G401 (cell line): ENCODE data around the gene EPOP. TPM values are rescaled to one million over a fixed set of nuclear protein-coding genes. Genes with fewer than 3 reads are reported as not detected.

ENCODE experiments used
- DNase-seq: peaks from one replicate; pipeline ENCODE4 v3.0.0-alpha.2; 2015; ENCODE audit warnings: low spot score
- in situ Hi-C: cut with HindIII; loops from 2 replicates; pipeline ENCODE4 v1.10.0; 2016; ENCODE audit warnings: low sequenced_read_pairs, mixed read lengths
- total RNA-seq: library from RNA; depleted of rRNA; stranded (reverse); fragments of >200 nt; shearing (Covaris generic); gene quantifications from 2 replicates; pipeline ENCODE4 v1.2.3, GENCODE V29; 2014

EPOP gene
- total RNA-seq, 1 experiment from 2014 or later: 46.5 TPM

DNA sequence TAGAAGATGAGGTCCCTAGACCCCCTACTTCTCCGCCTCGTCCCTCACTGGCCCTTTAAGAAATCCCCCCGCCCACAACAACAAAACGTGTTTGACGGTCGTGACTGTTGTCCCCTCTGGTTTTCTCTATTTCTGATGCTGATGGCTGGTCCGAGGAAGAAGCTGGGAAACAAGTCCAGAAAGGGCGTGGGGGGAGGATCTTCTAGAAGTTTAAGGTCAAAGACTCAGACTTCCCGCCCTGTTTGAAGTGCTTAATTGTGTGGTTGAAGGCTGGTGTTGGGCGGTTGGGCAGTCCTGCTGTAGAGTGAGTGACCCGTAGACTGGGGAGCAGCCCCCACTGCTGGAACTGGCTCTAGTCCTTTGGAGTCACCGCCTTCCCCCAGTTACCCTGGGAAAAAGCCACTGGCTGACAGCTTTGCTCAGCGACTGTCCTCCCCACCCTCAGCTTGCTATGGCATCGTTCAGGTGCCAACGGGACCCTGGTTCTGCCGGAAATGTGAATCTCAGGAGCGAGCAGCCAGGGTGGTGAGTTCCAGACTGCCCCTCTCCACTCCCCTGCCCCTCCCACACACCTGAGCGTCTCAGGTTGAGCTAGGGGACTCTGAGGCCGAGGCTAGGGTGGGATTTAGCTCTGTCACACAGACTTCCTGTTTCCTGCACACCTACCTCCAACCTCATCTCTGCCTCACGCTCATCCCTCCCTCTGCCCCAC is 31.9 kb upstream of the EPOP start:
- in situ Hi-C loops: no loop called here
- no peak for DNase-seq

DNA sequence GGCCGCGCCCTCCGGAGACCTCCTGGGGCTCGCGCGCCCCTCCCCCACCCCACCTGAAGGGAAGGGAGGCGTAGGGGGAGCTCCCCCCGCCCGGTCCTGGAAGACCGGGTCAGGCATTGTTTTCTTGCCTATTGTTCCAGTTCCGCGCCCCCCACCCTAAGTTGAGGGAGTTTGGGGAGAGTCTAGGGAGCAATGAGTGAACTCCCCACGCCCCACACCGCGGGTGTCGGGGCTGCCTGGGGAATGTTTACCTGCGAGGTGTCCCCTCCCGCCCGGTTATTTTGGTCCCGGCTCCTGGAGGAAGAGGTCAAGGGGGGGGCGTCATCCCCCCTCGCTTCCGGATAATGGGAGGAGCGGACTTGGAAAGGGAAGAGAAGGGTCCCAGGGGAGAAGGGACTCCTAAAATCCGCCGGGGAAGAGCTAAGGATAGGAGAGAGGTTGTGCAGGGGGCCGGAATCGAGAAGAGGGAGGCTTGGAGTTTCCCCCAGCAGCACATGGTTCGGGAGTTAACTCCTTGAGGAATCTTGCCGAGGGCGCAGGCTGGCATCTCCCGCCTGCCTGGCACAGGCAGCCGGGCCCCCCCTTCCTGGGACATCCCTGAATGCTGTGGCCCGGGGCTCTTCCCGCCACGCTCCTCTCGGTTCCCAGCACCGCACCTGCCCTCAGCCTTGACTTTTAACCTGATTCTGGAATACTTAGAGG is 31.2 kb upstream of the EPOP start:
- in situ Hi-C loops: no loop called here
- DNase-seq: peak; percentile 51

DNA sequence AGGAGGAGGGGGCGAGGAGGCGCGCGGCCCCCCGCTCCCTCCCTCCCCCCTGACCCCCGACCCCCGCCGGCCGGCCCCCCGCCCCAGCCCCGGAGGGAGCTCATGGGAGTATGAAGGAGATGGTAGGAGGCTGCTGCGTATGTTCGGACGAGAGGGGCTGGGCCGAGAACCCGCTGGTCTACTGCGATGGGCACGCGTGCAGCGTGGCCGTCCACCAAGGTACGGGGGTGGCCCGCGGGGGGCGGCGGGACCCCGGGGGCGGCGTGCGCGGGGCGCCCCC is 30.7 kb upstream of the EPOP start:
- in situ Hi-C loops: no loop called here
- no peak for DNase-seq

DNA sequence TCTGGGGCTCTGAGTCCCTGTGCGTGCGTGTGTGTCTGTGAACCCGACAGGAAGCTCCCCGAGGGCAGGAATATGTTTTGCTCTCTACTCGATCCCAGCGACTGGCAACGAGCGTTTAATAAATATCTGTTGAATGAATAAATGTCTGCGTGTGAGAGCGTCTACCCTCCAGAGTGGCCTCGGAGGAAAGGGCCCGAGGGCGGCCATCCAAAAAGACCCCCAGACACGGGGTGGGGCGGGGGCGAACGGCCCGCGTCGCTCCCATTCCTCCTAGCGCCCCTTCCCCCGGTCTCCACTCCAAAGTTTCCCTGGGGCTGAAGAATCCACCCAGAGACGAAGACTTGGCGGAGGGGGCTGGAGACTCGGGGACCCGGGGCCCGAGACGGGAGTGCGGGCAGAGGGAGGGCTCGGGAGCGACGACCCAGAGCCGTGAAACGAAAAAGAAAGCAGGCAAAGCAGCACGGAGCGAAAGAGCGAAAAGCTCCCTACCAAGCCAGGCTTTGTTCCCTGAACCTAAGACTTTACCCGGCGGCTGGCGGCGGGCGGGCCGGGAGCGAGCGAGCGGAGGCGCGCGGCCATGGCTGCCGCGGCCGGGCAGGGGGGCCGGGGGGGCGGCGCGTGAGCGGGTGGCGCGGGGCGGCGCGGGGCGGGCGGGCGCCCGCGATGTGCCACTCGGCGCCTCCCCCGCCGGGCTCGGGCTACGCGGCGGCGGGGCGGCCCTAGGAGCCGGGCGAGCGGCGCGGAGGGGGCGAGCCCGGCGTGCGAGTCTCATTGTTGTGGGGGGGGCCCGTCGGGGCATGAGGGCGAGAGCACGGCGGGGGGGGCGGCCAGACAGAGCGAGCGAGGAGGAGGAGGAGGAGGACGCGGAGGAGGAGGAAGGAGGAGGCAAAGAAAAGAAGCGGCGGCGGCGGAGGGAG is 30.1 kb upstream of the EPOP start, which contains the start of gene MLLT6:
Gene MLLT6, plus strand, starts transcription at position 668 of the 917 bp plus-strand sequence. CDS start 360 bp downstream, outside the sequence.
- in situ Hi-C loops: no loop called here
- peak; percentile 87 for DNase-seq

DNA sequence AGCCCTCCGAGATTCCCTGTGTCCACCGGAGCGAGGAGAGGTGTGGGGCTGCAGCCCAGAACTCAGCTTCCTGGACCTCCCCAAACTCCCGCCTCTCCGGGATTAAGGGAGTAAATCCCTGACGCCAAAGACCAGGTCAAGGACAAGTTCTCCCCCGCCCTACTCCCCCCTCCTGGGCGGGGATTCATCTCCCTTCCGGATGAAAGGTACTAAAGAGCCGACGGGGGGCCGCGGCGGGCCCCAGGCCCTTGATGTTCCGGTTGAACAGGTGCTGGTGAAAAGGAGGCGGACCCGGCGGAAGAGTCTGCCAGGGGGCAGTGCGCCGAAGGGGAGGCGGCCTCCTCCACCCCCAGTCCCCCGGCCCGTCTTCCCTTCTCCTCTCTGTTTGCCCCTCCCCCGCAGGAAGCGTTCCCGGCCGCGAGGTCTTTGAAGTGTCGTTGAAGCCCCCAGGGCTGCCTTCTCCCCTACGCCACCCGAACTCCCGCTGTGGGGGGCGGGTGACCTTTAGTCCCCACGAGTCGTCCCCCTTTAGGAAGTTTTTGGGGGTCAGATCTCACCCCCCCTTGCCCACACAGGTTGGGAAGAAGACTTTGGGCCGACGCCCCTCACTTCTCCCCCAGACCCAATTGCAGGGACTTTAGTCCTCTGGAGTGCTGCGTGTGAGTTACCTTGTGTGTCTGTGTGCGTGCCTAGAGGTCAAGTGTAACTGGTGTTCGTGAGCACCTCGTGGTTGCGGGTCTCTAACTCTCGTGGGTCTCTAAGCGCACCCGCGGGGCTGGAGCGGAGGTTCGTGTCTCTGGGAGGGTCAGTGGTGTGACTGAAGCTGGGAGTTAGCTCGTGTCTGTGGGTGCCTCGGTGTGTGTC is 29.2 kb upstream of the EPOP start:
- in situ Hi-C loops: no loop called here
- no peak for DNase-seq

DNA sequence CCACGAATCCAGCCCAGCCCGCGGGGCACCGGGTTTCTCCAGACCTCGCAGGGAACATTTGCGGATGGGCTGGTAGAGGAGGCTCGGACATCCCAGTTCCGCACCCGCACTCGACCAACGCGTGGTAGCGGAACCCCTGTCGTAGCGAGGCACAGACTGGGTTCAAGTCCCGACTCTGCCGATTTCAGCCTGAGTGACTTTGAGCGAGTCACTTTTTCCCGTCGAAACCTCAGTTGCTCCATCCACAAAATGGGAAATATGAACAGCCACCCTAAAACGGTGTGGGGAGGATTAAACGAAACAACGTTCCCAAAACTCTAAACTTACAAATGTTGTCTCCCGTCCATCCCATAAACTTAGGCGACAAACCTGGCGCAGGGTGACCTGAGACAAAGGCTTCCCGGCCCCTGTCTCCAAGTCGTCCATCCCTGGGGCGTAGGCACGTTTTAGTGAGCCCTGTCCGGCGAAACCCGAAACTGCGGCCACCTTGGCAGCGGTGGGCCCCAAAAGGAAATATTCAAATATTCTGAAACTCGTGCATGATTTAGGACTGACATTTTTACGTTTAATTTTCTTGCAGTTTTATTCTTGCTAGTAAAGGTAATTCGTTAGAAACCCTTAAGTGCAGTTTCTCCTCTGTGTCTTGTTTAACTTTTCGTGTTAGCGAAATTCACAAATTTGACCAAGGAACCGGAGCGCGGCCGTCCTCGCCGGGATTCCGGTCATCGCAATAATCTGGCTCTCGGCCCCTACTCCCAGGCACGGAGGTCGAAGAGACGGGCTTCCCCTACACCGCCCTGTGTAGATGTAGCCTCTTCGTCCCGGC is 28.4 kb upstream of the EPOP start:
- DNase-seq: no peak
- in situ Hi-C loops: no loop called here

DNA sequence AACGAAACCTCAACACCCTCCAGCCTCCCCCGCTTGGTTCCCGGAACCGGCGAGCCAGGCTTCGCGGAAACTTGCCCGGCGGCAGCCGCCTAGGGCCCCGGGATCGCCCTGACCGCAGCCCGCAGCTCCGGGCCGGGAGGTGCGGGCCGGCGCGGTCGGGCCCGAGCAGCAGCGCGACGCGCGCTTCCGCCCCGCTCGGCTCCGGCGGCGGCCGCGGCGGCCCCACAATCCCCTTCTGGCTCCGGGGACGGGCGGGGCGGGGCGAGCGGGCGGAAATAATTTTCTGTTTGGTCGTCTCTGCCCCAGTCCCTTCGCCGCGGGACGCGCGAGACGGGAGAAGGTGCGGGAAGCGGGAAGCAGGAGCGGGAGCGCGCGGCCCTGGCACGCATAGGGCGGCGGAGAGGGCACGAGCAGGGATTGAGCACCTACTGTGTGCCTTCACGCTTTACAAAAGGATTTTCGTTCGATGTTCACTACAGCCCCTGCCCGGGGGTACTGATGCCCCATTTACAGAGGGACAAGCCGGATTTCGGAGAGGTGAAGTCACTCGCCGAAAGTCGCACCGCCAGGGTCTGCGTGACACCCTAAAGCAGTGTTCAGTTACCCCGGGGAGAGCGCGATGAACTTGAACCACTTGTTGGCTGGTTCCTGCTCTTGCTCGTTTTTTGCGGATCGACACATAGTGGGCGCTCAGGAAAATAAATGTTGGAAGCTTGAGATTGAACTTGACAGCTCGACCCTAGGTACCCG is 27.6 kb upstream of the EPOP start:
- peak; percentile 86 for DNase-seq
- in situ Hi-C loops: no loop called here

DNA sequence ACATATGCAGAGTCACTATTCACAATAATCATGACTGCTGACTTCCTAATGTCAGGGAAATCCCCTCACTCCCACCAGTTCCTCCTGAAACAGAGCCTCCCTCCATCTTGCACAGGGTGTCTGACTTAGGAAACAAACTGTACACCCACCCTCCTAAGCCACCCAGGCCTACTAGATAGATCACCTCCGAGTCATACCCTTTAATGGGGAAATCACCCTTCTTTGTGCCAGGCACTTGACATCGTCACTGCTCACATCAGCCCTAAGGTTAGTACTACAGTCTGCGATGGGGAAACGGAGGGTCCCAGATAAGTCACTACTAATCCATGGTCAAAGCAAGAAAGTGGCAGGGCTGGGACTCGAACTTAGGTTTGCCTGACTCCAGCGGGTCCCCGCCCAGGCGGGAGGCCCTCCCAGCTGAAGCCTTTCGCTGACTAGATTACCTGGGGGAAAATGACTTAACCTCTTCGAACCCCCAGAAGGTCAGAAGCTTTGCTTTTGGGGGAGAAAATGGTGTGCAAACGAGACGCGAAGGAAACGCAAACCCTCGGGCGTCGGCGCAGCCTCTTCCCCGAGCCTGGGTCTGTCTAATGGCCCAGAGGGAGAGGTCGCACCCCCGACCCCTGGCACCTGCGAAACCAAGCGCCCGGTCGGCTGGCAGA is 26.9 kb upstream of the EPOP start:
- peak; percentile 33 for DNase-seq
- in situ Hi-C loops: no loop called here

DNA sequence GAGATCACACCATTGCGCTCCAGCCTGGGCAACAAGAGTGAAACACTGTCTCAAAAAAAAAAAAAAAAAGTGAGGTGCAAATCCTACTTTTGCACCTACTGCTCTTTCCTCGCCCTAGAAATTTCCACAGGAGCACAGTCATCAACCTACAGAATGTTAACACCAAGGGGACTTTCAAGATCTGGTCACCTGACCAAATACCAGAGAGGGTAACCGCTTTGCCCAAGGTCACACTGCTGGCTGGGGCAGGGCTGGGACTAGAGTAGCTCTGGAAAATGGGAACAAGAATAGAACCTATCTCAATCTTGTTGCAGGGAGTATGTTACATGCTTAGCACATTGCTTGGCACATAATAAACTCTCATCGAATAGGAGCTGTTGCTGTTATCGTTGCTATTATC is 24.0 kb upstream of the EPOP start:
- in situ Hi-C loops: no loop called here
- no peak for DNase-seq

DNA sequence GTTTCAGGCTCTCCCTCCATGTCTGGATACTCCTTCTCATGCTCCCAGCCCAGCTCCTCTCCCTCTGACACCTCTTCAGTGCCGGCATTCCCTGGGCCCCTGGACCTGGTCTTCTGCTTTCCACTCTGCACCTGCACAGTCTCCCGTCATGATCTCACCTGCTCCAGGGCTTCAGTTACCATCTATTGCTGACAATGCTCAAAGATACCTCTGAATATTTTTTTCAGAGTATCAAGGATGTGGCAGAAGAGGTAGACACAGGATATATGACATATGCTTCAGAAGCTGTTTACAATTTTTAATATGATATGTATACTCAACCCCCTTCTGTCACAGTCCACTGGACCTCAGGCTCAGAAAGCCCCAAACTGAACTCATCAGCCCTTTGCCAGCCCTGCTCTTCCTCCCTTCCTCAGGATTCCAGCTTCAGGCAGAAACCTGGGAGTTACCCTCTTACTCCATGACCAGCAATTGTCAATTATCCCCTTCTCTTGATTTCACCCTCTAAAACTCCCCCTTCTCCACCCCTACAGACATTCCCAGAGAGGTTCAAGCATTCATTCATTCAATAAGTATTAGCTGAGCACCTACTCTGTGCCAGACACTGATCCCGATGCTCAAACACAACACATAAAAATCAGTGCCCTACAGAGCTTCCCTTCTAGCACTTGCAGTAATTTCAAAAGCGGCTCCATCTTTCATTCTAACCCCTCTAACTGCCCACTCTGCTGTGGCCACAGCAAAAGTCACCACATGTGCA is 22.5 kb upstream of the EPOP start:
- in situ Hi-C loops: no loop called here
- no peak for DNase-seq

DNA sequence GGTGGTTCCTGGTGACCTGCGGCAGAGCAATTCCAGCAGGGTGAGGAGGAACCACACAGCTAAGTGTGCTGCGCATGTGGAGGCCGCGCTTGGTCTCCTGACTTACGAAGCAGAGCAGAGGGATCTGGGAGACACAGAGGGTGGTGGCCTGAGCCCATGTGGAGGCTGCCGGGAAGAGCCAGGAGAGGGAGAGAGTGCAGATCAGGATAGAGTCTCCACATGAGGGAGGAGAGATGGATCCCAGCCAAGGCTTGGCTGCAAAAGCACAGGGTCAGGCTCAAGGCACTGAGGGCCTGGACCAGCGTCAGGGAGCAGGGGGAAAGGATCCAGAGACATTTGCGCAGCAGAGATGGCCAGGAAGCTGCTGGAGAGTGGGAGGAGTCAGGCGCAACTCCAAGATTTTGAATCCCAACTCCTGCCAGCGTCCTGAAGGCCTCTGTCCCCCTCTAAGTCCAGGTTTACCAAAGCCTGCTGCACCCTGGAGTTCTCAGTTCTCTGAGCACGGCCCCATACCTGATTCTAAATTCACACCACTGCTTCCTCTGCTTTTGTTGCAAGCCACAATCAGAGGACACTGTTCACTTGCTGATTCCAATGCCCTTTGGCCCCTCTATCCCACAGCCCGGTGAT is 19.1 kb upstream of the EPOP start:
- peak; percentile 80 for DNase-seq
- in situ Hi-C loops: no loop called here

DNA sequence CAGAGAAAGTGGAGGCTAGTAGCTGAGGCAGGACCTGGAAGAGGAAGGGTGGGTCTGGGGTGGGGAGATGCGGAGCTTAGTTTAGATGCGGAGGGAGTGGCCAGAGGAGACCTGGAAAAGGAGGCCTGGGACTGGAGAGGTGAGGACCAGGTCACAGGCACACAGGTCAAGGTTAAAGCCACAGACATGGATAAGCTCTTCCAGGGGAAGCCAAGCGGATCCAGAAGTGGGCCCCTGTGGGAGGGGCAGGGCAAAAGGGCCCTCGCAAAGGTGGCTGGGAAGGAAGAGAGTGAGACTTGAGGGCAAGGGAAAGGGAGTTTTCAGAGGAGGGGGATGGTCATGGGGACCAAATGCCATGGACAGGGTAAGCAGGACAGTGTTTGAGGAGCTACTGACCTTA is 16.4 kb upstream of the EPOP start:
- in situ Hi-C loops: no loop called here
- no peak for DNase-seq

DNA sequence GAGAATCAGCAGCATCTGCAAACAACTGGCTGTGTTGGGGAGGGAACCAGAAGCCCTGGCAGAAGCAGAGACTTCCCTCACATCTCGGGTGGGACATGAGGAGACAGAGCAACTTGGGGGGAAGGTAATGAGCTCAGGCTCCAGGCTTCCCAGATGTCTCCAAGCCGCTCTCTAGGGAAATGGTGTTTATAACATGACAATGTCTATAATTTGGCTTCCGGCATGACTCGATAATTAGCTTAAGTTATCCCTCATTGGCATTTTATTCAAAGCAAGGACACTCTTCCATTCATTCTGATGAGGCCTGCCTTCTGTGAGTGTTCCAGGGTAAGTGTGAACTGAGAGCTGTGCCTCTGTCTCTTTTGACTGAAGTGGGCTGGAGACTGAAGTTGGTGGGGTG is 15.6 kb upstream of the EPOP start:
- no peak for DNase-seq

DNA sequence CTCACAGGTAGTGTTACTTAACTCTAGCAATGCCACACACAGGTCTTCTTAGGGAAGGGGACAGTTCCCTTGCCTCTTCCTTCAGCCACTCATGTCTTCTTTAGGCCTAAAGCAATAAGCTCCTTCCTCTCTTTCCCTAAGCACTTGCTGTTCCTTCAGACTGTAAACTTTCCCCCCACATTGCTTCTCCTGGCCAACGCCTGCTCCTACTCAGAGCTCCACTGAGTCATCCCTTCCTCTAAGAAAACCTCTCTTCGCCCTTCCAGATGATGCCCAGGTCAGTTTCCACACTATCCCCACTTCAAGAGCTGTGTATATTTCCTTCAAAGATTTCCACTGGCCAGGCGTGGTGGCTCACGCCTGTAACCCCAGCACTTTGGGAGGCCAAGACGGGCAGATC is 12.5 kb upstream of the EPOP start:
- DNase-seq: no peak
- in situ Hi-C loops: no loop called here

More for the DNA sequence above, 15.6 kb upstream of the EPOP start:
- in situ Hi-C loops: no loop called here

DNA sequence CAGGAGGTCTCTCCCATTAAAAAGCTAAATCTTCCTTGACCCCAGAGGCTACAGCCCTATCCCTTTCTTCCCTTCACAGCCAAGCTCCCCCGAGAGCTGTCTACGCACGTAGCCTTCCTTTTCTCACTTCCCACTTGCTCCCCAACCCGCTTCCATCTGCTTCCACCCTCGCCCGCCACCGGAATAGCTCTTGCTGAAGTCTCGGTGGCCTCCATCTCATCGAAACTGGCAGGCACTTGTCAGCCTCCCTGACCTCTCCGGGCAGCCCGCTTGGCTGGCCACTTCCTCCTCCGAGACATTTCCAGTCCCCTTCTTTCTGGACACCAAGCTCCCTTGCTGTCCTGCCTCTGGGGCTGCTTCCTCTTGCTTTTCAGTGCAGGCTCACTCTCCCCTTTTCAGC is 10.7 kb upstream of the EPOP start:
- in situ Hi-C loops: no loop called here
- DNase-seq: no peak

DNA sequence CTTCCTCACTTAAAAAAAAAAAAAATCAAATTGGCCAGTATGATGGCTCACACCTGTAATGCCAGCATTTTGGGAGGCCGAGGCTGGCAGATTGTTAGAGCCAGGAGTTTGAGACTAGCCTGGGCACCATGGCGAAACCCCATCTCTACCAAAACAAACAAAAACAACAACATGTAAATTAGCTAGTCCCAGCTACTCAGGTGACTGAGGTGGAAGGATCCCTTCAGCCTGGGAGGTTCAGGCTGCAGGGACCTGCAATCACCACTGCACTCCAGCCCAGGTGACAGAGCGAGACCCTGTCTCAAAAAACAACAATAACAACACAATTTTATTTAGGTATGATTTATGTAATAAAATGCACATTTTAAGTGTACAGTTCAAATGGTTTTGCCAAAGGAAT is 6.3 kb upstream of the EPOP start:
- in situ Hi-C loops: no loop called here
- DNase-seq: no peak
